Parathyroid adenoma (tissue), 2 donors: ENCODE measurements around the gene PADI2.
"Not testable (repeated sequence)": the region's sequence is repeated elsewhere in the genome, so short reads cannot be mapped to it uniquely, and the experiment has no call there.

Experiments
- H2AFZ ChIP-seq: fragments of 300-600 bp; sonication (generic); one replicate; pipeline ENCODE4 v1.7.0; 2017; ENCODE audit warnings: antibody characterized with exemption, mild to moderate bottlenecking
- H3K27ac ChIP-seq: fragments of 300-600 bp; sonication (generic); one replicate; pipeline ENCODE4 v1.7.0; 2017
- H3K27me3 ChIP-seq: fragments of 300-600 bp; sonication (generic); one replicate; pipeline ENCODE4 v1.7.0; 2017; ENCODE audit warnings: low read length; ENCODE audit not compliant: control insufficient read depth, insufficient read depth
- H3K36me3 ChIP-seq: fragments of 300-600 bp; sonication (generic); one replicate; pipeline ENCODE4 v1.7.0; 2017; ENCODE audit warnings: low read length; ENCODE audit not compliant: control insufficient read depth, insufficient read depth
- H3K4me1 ChIP-seq: fragments of 300-600 bp; sonication (generic); one replicate; pipeline ENCODE4 v1.7.0; 2017; ENCODE audit warnings: control low read depth
- H3K4me2 ChIP-seq: fragments of 300-600 bp; sonication (generic); one replicate; pipeline ENCODE4 v1.7.0; 2017; ENCODE audit warnings: low read length
- H3K4me3 ChIP-seq: fragments of 300-600 bp; sonication (generic); one replicate; pipeline ENCODE4 v1.7.0; 2017; ENCODE audit warnings: low read depth, low read length
- H3K79me2 ChIP-seq: fragments of 300-600 bp; sonication (generic); one replicate; pipeline ENCODE4 v1.7.0; 2017; ENCODE audit warnings: control low read depth
- H3K9ac ChIP-seq: fragments of 300-600 bp; sonication (generic); one replicate; pipeline ENCODE4 v1.7.0; 2017; ENCODE audit warnings: mild to moderate bottlenecking
- H3K9me3 ChIP-seq: fragments of 300-600 bp; sonication (generic); one replicate; pipeline ENCODE4 v1.7.0; 2017; ENCODE audit warnings: low read length; ENCODE audit not compliant: control insufficient read depth
- TF ChIP-seq, protein P1 (sequence below): fragments of 300-600 bp; sonication (generic); IDR thresholded peaks from one replicate; pipeline ENCODE4 v1.7.0; 2017; ENCODE audit warnings: antibody characterized with exemption, mild to moderate bottlenecking
- donor health status: primary hyperparathyroidism.

PADI2 gene

DNA sequence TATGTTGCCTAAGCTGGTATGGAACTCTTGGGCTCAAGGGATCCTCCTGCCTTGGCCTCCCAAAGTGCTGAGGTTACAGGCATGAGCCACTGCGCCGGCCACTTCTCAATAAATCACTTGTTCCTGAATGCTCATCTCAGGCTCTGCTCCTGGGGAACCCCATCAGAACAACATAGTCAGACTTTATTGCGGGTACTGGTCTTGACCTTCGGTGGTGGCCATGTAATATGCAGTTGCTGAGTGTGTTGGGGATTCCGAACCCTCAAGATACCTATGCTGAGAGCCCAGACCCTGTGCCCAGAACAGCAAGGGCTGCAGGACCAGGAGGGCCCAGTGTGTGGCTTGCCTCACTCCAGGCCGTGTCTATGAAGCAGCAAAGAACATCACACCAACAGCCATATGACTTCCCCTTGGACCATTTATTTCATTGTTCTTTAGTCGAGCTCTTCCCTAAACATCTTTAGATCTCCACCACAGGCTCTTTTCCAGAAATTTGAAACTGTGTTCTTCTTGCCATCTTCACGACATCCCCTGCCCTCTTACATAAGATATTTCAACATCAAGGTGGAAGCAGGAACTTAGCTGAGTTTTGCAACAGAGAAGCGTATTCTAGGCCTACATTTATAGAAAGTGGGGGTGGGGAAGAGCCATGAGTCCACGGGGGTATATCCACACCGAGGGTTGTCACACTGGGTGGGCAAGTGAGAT is 52.7 kb downstream of the PADI2 start:
- Histone ChIP-seq H3K4me3 (no peak overlapping the region), H3K27me3 (no peaks in the 10 kb centered on the region), H3K27ac (no peak overlapping the region), H3K9ac (no peak overlapping the region), H3K4me2 (no peak overlapping the region), H3K36me3 (no peaks in the 10 kb centered on the region), H3K9me3 (no peaks in the 10 kb centered on the region), H3K79me2 (no peaks in the 10 kb centered on the region), H2AFZ (no peak overlapping the region), H3K4me1 (no peaks in the 10 kb centered on the region)
- TF ChIP-seq, protein P1, sequence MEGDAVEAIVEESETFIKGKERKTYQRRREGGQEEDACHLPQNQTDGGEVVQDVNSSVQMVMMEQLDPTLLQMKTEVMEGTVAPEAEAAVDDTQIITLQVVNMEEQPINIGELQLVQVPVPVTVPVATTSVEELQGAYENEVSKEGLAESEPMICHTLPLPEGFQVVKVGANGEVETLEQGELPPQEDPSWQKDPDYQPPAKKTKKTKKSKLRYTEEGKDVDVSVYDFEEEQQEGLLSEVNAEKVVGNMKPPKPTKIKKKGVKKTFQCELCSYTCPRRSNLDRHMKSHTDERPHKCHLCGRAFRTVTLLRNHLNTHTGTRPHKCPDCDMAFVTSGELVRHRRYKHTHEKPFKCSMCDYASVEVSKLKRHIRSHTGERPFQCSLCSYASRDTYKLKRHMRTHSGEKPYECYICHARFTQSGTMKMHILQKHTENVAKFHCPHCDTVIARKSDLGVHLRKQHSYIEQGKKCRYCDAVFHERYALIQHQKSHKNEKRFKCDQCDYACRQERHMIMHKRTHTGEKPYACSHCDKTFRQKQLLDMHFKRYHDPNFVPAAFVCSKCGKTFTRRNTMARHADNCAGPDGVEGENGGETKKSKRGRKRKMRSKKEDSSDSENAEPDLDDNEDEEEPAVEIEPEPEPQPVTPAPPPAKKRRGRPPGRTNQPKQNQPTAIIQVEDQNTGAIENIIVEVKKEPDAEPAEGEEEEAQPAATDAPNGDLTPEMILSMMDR: no peak

DNA sequence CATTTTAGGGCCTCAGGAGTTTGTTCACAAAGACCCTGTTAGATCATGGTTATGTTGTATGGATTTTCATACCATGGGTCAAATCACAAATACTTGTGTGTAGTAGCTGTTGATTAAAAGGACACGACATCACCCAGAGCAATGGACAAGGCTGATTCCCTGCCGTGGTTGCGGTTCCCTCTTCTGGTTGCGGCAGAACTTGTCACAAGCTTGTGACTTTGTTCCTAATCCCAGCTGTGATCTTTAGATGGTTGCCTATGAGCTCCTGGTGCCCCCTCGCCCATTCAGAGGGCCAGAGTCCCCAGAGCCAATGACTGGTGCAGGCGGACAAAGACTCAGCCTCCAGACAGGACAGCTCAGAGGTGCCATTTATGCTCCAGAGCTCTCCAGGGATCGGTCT is 53.6 kb downstream of the PADI2 start:
- Histone ChIP-seq H3K4me1 (no peaks in the 10 kb centered on the region), H3K36me3 (no peaks in the 10 kb centered on the region), H2AFZ (no peak overlapping the region), H3K79me2 (no peaks in the 10 kb centered on the region), H3K27ac (no peak overlapping the region), H3K4me3 (no peak overlapping the region), H3K27me3 (no peaks in the 10 kb centered on the region), H3K9ac (no peak overlapping the region), H3K4me2 (no peak overlapping the region), H3K9me3 (no peaks in the 10 kb centered on the region)
- TF ChIP-seq, protein P1: no peak

DNA sequence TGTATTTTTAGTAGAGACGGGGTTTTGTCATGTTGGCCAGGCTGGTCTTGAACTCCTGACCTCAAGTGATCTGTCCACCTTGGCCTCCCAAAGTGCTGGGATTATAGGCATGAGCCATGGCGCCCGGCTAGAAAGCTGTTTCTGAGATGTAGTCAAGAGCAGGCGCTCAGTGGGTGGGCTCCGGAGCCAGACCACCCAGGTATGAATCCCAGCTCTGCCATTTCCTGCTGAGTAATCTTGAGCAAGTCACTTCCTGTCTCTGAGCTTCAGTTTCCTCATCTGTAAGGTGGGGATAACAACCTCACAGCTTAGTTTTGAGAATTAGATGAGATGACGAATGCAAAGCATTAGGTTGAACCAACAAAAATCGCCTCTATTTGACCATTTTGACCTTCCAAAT is 56.5 kb downstream of the PADI2 start:
- not testable (repeated sequence) for H3K4me1 ChIP-seq, H3K9me3 ChIP-seq, H3K79me2 ChIP-seq, H3K4me2 ChIP-seq, H3K36me3 ChIP-seq, H3K4me3 ChIP-seq, H2AFZ ChIP-seq, H3K9ac ChIP-seq, H3K27ac ChIP-seq, H3K27me3 ChIP-seq

DNA sequence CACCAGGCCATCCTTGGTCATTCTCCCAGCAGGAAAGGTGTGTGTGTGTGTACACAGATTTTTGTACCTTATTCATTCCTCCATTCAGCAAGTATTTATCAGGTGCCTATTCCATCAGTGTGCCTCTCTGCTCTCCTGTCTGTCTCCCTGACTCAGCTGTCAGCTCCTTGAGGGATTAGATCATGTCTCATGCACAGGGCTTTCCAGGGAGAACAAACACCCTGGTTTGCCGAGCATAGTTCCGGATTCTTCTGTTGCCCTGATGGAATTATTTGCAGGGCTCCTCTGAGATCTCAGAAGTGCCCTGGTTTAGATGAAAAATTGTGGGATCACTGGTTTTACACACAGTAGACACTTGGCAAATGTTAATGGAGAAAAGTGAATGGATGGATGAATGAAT is 57.4 kb downstream of the PADI2 start:
- TF ChIP-seq, protein P1: no peak
- H3K27me3 ChIP-seq: no peaks in the 10 kb centered on the region
- H3K79me2 ChIP-seq: no peaks in the 10 kb centered on the region
- no peak overlapping the region for H3K4me2 ChIP-seq
- no peak overlapping the region for H3K9ac ChIP-seq
- no peaks in the 10 kb centered on the region for H3K4me1 ChIP-seq
- no peaks in the 10 kb centered on the region for H3K36me3 ChIP-seq
- H2AFZ ChIP-seq: no peak overlapping the region
- no peak overlapping the region for H3K27ac ChIP-seq
- H3K9me3 ChIP-seq: no peaks in the 10 kb centered on the region
- H3K4me3 ChIP-seq: no peak overlapping the region

DNA sequence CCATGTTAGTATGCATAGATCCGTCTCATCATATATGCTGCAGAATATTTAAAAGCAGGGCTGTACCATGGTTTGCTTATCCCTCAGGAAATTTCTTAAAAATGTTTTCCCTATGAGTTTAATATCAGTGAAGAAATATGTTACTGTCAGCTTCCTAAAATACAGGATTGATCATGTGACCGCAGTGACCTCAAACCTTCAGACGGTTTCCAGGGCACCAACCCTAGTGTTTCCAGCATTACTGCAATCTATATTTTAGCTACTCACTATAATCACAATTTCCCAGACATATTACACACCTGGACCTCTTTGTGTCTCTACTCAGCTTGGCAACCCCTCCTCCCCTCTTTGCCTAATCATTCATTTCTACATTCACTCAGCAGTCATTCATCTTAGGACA is 57.8 kb downstream of the PADI2 start:
- Histone ChIP-seq H3K79me2 (no peaks in the 10 kb centered on the region), H3K36me3 (no peaks in the 10 kb centered on the region), H3K9ac (no peak overlapping the region), H3K27ac (no peak overlapping the region), H3K9me3 (no peaks in the 10 kb centered on the region), H3K4me1 (no peaks in the 10 kb centered on the region), H3K27me3 (no peaks in the 10 kb centered on the region), H3K4me3 (no peak overlapping the region), H3K4me2 (no peak overlapping the region), H2AFZ (no peak overlapping the region)
- TF ChIP-seq, protein P1: no peak
